Breast epithelium (tissue), 4 donors: Measurements from ENCODE around the gene TFG. TPM values are rescaled to one million over a fixed set of nuclear protein-coding genes. Genes with fewer than 3 reads are reported as not detected.

ENCODE experiments used
- DNase-seq, 2 donors: peaks; one replicate each; pipeline ENCODE4 v3.0.0-alpha.2; 2019; ENCODE audit warnings: low spot score in 2 of 2
- H3K27ac ChIP-seq, 2 donors: fragments of 200-600 bp; sonication (generic) in 1 of 2; one replicate each; pipeline ENCODE4 v1.5.1; 2016 to 2019; ENCODE audit warnings: mild to moderate bottlenecking in 1 of 2
- H3K27me3 ChIP-seq, 2 donors: fragments of 200-600 bp; sonication (generic) in 1 of 2; one replicate each; pipeline versions ENCODE4 v1.5.1 to v1.6.0; 2017 to 2019; ENCODE audit warnings: control low read depth in 1 of 2, mild to moderate bottlenecking in 1 of 2
- H3K36me3 ChIP-seq: fragments of 200-600 bp; one replicate; pipeline ENCODE4 v1.5.1; 2019
- H3K4me1 ChIP-seq, 2 donors: fragments of 200-600 bp; sonication (generic); one replicate each; pipeline ENCODE4 v1.5.1; 2016 to 2019; ENCODE audit warnings: control low read depth in 1 of 2
- H3K4me3 ChIP-seq, 3 donors: fragments of 200-600 bp; sonication (generic); 1 replicate in 2 of 3; 2 replicates in 1 of 3; pipeline ENCODE4 v1.5.1; 2016 to 2019; ENCODE audit warnings: mild to moderate bottlenecking in 3 of 3, moderate library complexity in 2 of 3
- H3K9me3 ChIP-seq, 2 donors: fragments of 200-600 bp; sonication (generic) in 1 of 2; one replicate each; pipeline ENCODE4 v1.5.1; 2016 to 2019; ENCODE audit warnings: control low read depth in 1 of 2
- POLR2A ChIP-seq: fragments of 450-650 bp; IDR thresholded peaks from one replicate; pipeline ENCODE4 v1.6.1; 2016; ENCODE audit warnings: antibody characterized with exemption, mild to moderate bottlenecking, moderate library complexity
- POLR2AphosphoS5 ChIP-seq, 3 donors: sonication (generic); formaldehyde crosslinking; IDR thresholded peaks; one replicate each; pipeline ENCODE4 v1.6.1; 2017; ENCODE audit warnings: antibody characterized with exemption in 3 of 3
- intact Hi-C: fragments of 100-400 bp; cut with DNase I; formaldehyde crosslinking; loops from one replicate; pipeline ENCODE4 v1.15.1; 2023; ENCODE audit warnings: low total_unique reads
- total RNA-seq, 3 donors: library from RNA; depleted of rRNA; stranded (reverse); fragments of >200 nt; gene quantifications; one replicate each; pipeline ENCODE4 v1.1.0, GENCODE V29; 2016
- TF ChIP-seq, protein P1 (sequence below), 3 donors: fragments of 450-650 bp; IDR thresholded peaks; one replicate each; pipeline ENCODE4 v1.5.1; 2016 to 2017; ENCODE audit warnings: antibody characterized with exemption in 3 of 3, mild to moderate bottlenecking in 3 of 3, moderate library complexity in 3 of 3

TFG gene
- total RNA-seq, 3 donors from 2014 or later = 72.4 to 77.0 (median 72.8) TPM

DNA sequence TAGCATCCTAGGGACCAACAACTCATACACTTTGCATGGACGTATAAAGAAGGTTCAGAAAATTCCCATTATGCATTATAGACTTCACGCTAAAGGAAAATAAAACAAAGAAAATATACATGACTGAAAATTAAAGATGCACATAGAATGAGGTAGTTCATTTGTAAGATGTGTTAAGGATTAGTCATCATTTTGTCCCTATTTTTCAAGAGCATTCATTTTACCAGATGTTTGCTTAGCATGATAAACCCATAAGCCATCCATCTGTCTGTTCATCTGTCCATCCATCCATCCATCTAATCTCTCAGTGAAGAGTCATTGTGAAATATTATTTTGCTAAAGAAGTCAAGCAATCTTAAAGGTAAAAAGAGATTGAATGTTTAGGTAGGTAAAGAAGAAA is 80.3 kb downstream of the TFG start:
- no peak overlapping the region for H3K4me3 ChIP-seq
- TF ChIP-seq POLR2AphosphoS5 (IDR thresholded peaks at IDR 0.05) (no peak), POLR2A (no peak)
- TF ChIP-seq, protein P1, sequence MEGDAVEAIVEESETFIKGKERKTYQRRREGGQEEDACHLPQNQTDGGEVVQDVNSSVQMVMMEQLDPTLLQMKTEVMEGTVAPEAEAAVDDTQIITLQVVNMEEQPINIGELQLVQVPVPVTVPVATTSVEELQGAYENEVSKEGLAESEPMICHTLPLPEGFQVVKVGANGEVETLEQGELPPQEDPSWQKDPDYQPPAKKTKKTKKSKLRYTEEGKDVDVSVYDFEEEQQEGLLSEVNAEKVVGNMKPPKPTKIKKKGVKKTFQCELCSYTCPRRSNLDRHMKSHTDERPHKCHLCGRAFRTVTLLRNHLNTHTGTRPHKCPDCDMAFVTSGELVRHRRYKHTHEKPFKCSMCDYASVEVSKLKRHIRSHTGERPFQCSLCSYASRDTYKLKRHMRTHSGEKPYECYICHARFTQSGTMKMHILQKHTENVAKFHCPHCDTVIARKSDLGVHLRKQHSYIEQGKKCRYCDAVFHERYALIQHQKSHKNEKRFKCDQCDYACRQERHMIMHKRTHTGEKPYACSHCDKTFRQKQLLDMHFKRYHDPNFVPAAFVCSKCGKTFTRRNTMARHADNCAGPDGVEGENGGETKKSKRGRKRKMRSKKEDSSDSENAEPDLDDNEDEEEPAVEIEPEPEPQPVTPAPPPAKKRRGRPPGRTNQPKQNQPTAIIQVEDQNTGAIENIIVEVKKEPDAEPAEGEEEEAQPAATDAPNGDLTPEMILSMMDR (IDR thresholded peaks at IDR 0.05) = no peak

DNA sequence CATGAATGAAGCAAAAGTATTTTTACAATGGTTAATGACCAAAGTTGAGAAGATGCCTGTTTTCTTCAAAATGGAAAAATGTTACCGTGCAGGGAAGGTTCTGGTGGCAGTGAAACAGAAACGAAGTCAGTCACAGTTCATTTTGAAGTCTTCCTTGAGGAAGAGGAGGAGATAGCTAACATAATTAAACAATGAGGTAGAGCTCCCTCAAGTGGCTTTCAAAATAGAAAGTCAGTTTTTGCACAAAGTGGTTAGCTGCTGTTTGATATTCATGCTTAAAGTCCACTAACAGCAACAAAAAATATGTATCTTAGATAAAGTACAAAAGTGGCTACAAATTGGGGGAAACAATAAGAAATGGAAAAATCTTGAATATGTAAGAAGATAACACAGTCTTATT is 87.3 kb downstream of the TFG start:
- TF ChIP-seq, protein P1 (IDR thresholded peaks at IDR 0.05) = no peak
- TF ChIP-seq POLR2AphosphoS5 (IDR thresholded peaks at IDR 0.05) (no peak), POLR2A (no peak)
- no peaks in the 10 kb centered on the region for H3K36me3 ChIP-seq
- no peak for DNase-seq
- no peaks in the 10 kb centered on the region for H3K9me3 ChIP-seq
- no peak overlapping the region for H3K4me3 ChIP-seq
- intact Hi-C loops = no loop called here
- no peak overlapping the region for H3K27ac ChIP-seq
- no peaks in the 10 kb centered on the region for H3K4me1 ChIP-seq
- no peaks in the 10 kb centered on the region for H3K27me3 ChIP-seq

More for the DNA sequence above, 80.3 kb downstream of the TFG start:
- Histone ChIP-seq H3K27me3 (no peaks in the 10 kb centered on the region), H3K4me1 (no peaks in the 10 kb centered on the region), H3K27ac (no peak overlapping the region), H3K9me3 (peaks cover 5 to 16% of the 10 kb centered on the region in 2 donors), H3K36me3 (no peaks in the 10 kb centered on the region)
- no peak for DNase-seq
- intact Hi-C loops = no loop called here

DNA sequence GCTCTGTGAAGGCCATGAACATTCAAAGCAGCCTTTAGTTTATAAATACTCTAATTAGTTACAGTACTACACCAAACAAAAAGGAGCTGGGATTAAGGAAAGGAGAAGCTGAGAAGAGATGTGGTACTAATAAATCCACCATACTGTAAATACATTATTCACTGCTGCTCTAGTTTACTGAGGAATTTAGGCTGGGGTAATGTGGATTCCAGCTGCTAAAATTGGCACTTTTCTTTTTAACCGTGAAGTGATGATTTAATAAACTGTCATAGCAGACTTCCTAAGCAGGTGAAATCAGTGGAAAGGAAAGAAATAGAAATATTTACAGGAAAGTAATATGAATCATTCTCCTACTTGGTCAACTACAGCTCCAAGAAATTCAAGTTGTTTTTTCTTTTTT is 88.7 kb downstream of the TFG start:
- no peaks in the 10 kb centered on the region for H3K36me3 ChIP-seq
- intact Hi-C loops = no loop called here
- no peak overlapping the region for H3K27ac ChIP-seq
- DNase-seq = no peak
- H3K27me3 ChIP-seq = no peaks in the 10 kb centered on the region
- H3K4me1 ChIP-seq = no peaks in the 10 kb centered on the region
- no peak for TF ChIP-seq POLR2A
- TF ChIP-seq, protein P1 (IDR thresholded peaks at IDR 0.05) = no peak
- no peak for TF ChIP-seq POLR2AphosphoS5 (IDR thresholded peaks at IDR 0.05)
- H3K9me3 ChIP-seq = no peaks in the 10 kb centered on the region
- H3K4me3 ChIP-seq = no peak overlapping the region

Other genes starting within 250 kb of the TFG start
- gene TMEM45A, start 216.9 kb upstream of the TFG start, total RNA-seq = 10 to 100 TPM; 19.7 to 24.5 (median 20.9) TPM
- not detected for gene ADGRG7, start 99.9 kb upstream of the TFG start, total RNA-seq